NCI-H510A (cell line): Measurements from ENCODE around the gene BPIFA1.

Experiments used
- DNase-seq: peaks from one replicate; lab custom pipeline; 2025; lab: John Stamatoyannopoulos, UW

The BPIFA1 gene

DNA sequence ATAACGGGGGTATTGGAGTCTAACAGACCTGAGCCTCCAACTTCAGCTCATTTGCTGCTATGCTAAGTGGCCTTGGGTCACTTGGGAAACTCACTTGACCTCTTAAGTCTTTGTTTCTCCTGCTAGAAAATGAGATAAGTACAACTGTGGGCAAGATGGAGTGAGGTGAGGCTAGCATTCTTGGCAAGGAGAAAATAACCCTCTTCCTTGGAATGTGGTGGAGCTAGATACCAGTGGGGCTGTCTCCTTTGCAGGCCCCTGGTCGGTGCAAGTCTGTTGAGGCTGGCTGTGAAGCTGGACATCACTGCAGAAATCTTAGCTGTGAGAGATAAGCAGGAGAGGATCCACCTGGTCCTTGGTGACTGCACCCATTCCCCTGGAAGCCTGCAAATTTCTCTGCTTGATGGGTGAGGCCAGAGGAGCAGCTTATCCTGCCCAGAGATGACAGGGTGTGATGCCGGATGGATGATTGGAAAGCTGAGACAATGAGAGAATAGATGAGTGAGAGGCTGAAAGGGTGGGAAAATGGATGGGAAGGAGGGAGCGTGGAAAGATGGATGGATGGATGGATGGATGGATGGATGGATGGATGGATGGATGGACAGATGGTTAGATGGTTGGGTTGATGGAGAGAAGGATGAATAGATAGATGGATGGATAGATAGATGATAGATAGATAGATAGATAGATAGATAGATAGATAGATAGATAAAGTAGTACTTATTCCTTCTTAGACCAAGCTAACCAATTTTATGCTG, 4.4 kb downstream of the BPIFA1 start:
- no peak for DNase-seq

DNA sequence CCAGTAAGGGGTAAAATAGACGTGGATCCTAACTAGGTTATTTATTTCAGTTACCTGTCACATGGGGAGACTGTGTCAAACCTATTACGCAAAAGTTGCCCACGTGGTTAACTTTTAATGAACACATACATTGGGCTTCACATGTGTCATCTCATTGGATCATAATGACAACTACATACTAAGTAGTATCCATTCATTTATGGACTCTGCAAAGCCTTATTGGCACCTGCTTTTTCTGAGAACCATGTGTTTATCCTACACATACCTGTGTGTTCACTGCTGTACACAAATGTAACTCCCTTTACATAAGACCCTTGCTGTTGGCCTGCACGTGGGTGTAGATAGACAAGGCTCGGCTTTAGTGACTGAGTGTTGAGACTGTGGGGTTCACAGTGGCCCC, 5.1 kb downstream of the BPIFA1 start:
- no peak for DNase-seq

DNA sequence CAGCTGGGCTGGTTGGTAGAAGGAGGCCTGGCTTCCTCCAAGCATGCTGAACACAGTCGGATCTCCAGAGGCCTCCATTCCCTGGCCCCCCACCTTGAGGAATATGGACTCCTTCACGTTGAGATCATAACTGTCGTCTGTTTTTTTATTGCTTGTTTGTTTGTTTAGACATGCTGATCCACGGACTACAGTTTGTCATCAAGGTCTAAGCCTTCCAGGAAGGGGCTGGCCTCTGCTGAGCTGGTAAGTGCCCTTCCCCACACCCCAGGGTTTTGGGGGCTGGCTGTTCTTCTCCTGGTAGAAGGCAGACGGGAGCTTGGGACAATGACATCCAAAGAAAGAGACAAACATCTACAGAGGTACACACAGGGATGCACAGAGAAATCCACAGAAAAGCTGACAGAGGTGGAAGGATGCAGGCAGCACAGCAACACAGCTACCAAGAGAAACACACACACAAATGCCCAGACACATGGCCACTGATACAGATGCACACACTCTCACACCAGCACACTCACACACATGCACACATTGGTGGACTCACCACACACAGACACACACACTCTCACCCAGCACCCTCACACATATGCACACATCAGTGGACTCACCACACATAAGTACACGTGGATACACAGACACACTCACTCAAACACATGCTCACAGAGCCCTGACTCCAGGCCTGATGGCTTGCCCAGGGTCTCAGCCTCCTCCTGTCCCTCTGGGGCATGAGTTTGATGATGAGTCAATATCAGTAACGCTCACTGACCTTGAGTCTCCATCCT, 6.7 kb downstream of the BPIFA1 start:
- no peak for DNase-seq

DNA sequence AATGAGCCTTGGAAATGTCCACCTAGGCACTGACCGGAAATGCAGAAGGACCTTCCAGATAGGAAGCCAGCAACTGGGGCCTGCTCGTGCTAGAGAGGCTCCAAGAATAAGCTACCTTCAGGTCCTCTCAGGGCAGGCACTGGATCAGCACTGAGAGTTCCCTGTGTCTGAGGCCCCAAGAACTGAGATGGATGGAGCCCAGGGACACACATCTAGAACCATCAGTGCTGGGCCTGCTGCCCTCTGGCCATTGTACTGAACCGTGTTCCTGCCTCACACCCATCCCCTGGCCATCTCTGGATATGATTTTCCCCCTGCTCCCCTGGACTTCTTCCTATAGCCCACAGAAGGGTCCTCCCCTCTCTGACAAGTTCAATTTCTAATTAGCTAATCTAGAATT, 10.3 kb downstream of the BPIFA1 start:
- no peak for DNase-seq

DNA sequence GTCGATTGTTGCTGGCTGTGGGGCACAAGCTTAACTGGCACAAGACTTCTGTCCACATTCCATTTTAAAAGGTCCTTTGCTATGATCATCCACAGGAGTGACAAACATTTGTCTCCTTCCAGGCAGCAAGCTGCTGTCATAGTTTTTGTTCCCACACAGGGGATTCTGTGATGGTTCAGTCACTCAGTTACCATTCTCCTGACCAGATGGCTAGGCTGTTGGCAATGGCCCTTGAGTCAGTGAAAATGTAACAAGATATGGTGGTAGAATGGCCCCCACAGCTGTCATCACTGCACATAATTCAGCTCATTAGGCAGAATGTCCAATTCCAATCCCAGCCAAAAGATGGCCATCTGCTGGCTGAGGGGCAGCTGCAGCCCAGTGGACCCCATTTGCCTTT, 13.7 kb downstream of the BPIFA1 start:
- no peak for DNase-seq

DNA sequence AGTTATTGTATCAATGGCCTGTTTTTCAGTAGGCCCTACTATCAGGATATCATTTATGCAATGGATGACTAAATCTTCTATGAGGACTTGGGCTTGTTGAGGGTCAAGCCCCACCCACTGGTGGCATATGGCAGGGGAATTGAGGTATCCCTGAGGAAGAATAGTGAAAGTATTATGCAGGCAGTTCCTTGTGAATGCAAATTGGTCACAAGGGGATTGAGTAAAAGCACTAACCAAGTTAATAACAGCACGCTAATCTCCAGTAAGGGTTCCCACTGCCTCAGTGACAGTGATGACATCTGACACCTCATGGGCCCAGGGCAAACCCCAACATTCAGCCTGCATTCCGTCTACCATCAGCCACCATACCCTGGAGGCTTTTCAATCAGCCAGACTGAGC, 14.9 kb downstream of the BPIFA1 start:
- no peak for DNase-seq

DNA sequence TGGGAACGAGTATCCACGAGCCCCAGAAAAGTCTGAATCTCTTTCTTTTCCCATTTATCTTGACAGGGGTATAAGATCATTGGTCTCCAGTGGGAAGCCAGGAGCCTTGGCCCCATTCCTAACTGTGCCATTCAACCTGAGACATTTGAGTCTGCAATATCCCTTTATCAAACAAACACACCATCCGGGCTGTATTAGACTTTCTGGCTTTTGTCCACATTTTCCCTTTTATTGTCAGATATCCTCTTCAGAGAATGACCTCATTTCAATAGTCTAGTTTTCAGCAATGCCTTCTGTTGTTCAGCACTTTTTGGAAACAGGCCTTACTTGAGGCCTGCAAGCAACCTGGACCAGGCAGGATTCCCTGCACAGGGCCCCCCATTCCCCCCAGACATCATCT, 15.7 kb downstream of the BPIFA1 start:
- DNase-seq, result no peak

DNA sequence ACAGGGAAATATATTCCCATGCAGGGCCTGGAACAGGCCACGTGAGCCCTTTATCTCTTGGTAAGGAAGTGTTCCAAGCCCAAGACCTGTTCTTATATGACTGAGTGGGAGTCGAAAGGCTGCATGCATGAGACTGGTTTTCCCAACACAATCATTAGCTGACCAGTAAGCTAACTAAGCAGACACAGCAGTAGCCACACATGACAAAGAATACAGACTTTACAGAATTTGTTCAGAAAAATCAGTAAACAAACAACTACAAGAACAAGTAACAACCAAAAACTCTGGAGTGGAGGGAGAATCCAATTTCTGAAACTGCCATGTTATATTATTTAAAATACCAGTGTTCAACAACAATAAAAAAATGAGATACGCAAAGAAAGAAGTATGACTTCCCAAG, 16.7 kb downstream of the BPIFA1 start:
- no peak for DNase-seq

DNA sequence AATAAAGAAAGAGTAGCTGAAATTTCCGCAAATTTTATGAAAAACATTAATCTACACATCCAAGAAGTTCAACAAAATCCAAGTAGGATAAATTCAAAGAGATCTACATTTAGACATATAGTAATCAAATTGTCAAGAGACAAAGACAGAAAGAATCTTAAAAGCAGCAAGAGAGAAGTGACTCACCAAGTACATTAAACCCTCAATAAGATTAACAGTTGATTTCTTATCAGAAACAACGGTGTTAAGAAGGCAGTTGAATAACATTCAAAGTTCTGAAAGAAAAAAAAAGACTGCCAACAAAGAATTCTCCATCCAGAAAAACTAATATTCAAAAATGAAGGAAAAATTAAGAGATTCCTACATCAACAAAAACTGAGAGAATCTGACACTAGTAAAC, 19.2 kb downstream of the BPIFA1 start:
- DNase-seq, result no peak

DNA sequence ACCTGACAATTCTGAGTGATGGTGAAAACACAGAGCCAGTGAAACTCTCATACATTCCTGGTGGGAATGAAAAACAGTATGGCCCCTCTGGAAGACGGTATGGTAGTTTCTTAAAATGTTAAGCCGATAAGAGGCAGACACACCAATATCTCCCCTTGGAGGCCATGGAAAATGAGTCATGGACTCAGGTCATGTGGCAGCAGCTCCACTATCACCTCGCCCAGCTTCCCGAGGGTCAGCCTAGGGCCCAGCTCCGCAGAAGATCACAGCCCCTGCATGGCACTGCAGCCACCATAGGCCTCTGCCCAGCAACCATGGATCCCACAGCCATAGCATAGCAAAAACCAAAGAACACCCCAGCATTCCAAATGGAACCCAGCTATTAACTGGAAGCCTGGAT, 21.4 kb downstream of the BPIFA1 start:
- no peak for DNase-seq

DNA sequence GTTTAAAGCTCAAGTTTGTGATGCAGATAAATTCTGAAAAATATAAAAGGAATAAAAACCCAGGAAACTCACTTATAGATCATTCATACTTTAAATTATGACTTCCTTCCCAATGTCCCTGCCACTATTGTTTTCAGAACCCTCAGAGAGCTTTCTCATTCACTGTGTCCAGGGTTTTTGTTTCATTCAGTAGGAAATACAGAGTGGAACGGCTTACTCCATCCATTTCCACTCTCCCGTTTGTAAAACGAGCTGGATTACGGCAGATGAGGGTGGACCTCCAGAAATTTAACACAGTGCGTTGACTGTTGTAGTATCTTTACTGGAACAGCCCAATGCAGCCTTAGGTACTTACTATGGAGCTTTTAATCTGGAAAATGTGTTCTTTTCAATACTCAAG, 23.6 kb downstream of the BPIFA1 start:
- DNase-seq, result no peak

DNA sequence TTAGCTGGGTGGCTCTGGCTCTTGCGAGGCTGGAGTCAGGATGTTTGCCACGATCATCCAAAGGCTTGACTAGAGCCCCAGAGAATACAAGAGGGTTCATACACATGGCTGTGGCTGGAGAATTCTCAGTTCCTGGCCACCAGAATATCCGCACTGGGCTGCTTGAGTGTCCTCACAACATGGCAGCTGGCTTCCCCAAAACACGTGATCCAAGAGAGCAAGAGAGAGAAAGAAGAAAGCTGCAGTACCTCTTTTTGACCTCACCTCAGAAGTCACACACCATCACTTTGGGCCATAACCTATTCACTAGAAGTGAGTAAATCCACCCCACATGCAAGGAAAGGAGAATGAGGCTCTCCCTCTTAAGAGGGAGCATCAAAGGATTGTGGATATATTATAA, 25.7 kb downstream of the BPIFA1 start:
- DNase-seq, result no peak

DNA sequence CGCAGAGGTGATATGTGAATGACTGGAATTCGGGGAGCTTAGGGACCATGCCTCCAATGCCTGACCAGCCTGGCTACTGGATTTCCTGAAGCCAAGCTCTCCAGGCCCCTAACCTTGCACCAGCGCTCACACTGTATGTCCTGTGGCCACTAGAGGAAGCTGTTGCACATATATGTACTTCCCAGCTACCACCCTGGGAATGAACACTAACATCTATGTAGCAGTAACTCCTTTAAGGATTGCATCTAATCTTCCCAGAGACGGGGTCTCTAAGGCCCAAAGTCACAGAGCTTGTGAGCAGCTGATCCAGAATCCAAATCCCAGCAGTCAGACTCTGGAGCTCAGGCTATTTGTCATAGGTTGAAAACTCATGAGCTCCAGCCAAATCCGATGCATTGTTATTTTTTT, 26.9 kb downstream of the BPIFA1 start:
- peak; percentile 58 for DNase-seq

DNA sequence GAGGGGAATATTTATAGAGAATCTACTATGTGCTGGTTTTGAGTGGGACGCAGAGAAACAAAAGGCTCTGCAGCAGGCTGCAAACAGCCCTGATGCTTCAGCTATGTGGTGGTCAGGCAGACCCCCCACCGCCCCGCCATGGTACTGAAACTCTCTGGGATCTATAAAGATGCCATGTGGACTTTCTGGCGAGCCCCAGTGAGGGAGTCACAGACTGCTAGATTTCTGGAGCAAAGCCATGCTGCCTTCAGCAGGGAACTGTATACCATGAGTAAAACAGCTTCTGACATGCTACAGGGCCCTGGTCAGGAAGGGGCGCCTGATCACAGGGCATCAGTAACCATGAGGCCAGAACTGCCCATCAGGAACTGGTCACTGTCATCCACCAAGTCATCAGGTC, 28.0 kb downstream of the BPIFA1 start:
- no peak for DNase-seq

DNA sequence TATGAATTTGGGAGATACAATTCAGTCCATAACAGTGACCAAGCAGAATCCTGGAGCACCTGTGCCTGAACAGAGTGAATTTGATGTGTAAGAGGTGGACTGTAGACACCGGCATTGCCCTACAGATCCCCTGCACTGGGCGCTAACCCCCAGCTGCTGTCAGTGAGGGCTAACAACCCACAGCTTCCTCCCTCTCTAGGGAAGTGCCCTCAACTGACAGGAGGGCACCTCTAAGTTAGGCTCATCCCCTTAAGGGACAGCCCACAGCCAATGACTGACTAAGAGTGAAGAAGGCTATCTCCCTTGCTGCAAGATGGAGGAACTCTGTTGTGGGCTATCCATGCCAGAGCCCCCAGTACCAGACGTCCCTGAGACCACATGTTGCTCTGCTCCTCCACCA, 31.9 kb downstream of the BPIFA1 start:
- DNase-seq, result no peak

DNA sequence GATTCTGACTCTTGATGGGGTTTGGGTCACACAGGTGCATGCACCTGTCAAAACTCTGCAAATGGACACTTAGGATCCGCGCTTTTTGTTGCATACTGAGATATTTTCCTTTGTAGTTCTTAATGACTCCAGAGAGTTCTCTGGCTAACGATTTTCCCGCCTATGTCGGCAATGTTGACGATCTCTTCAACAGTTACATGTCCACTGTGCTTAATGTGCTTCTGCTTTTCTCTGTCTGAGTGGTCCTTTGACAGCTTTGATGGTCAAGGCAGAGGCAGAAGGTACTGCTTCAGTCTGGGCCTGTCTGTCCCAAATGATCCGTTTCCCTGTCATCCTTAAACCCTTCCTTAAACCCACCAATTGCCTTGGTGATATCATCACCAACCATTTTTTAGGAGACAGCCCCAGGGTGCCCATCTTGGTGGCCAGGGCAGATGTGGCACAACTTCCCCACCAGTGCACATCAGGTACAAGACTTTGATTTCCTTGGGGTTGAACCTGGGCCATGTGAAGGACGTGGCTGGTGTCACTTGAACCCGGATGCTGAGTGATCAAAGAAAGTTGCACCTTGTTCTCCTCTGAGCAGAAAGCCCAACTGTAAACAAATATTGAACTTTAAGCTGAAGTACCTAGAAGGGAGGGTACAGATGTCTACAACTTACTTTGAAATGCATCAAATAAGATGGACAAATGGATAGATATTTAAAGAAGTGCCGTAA, 36.5 kb downstream of the BPIFA1 start:
- DNase-seq, result no peak

DNA sequence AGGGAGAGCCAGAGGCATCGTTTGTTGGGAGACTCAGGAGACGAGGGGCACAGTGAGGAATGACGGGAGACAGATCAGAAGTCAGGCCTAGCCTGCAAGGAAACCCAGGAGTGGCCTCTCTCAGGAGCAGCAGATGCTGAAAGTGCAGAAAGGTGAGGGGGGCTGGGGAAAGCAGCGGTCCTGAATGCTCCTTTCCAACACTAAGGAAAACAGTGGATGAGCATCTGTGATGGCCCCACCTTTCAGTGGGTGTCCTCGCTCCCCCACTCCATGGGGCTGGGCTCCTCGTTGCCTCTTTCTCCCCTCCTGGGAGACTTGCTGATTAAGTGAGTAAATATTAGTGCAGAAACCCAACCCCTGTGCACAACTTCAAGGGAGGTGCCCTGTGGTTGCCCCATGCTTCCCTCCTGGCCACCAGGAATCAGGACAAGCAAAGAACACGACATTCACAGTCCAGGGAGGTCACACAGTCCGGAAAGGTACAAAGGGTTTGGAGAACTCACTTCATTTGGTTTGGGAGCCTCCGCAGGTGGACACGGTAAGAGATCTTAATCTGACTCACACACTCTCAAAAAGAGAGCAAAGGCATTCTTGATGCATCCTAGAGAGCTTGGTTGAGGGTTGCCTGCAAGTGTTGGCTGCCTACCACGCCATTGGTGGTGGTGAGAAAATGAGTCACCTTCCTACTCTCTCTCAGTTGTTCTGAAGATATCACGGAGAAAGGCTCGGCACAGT, 37.5 kb downstream of the BPIFA1 start:
- DNase-seq, result no peak

DNA sequence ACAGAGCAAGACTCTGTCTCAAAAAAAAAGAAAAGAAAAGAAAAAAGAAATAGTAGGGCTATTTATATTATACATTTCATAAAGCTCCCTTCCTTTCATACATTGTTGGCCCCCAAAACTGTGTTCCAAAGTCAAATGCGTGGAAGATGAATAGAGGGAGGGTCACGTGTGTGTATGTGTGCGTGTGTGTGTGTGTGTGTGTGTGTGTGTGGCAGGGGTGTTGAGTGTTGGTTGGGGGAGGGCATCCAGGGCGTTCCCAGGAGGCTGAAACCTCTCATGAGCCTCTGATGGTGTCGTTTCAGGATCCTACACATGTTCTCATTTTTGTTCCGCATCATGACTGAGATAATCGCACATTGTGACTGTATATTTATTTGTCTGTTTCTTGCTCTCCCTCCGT, 39.4 kb downstream of the BPIFA1 start:
- no peak for DNase-seq

DNA sequence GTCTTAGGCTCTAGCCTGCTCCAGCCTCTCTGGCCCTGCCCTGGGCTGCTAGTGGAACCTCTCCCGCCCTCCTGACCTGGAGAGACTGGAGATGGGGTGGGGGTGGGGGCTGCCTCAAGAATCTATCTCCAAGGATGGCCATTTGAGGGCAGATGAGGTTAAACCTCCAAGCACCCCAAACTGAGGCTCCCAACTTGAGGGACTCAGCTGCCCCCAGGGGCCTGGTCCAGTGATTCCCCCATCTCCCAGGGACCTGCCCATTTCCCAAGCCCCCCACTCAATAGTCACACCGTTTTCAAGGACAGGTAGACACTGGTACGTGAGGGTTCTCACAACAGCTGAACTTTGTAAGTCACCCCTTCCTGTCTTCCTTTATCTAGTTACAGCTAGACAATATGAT, 40.1 kb downstream of the BPIFA1 start:
- no peak for DNase-seq

DNA sequence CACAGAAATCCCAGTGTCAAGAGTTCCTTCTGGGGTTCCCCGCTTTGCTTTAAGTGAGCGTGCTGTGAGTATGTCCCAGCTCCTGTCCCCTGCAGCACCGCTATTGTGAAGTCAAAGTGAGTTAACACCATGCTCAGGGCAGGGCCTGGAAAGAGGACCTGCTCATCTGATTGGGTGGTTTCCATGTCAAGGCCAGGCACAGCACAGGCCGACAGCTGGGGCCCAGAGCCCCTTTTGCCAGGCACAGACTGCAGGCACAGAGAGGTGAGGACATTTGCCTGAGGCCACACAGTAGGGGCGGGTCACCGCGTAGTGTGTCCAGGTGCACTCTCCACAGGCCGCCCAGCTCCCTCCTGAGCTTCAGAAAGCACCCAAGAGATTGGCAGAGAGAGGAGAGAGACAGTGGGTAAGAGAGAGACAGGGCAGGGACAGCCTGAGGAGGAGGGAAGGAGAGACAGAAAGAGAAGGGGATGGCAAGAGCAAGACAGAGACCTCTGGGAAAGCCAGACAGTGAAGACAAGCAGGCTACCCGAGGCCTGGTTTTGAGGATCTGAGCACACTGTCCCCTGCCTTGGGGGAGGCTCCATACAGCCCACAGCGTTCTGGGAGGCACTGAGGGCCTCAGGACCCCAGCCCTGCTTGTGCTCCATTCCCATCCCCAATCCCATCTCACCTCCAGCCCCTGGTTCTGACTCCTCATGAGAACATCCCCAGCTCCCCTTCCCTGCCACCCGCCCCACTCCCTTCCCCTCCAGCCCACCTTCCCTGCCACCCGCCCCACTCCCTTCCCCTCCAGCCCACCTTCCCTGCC, 40.7 kb downstream of the BPIFA1 start:
- DNase-seq, result no peak
